HG03103 (cell line): ENCODE measurements around the gene POU3F1.

ENCODE experiments used
- ATAC-seq: cut with Tn5 transposase; IDR thresholded peaks from one replicate; pipeline ENCODE4 v1.9.1; 2021; ENCODE audit warnings: low read depth; ENCODE audit not compliant: unreplicated experiment

POU3F1 gene

DNA sequence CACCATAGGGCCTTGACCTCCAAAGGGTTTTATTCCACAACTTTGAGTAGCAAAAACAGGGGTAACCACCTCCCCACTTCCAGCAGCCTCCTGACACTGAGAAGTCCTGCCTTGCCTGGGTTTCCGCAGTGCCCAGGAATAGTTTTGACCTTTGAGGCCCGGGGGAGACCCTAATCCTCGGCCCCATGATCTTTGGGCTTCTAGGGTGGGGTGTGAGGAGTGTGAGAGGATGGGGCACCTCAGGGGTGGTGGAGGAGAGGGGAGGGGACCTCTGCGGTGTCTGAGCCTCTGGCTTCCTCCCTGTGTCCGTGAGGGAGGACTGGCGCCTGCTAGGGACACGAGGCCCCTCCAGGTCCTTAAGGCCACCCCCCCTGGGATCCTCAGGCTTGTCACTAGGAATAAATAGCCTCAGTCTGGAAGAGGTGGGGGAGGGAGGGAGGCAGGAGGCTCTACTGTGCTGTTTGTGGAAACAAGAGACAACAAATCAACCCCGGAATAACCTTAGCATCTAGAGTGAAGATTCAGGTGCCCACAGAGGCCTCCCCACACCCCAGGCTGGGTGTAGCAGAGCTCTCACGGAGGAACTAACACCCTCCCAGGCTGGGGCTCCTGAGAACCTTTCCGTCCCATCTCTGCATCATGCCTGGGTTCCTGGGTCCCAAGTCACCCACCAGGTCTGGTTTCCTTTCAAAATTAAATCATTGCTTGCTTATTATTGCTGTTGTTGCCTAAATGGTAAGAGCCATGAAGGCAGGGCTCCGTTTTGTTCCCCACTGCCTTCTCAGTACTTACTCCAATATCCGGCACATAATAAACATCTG is 40.4 kb downstream of the POU3F1 start:
- no peak for ATAC-seq

- no peak for ATAC-seq
These were observed 41.2 kb downstream of the POU3F1 start, which contains the start of gene FHL3 for GRCh38 chr1:38005195-38006007. TSS of gene FHL3 (minus strand) at chr1:38005514. CDS start at chr1:37999412, 6,102 bp downstream.

DNA sequence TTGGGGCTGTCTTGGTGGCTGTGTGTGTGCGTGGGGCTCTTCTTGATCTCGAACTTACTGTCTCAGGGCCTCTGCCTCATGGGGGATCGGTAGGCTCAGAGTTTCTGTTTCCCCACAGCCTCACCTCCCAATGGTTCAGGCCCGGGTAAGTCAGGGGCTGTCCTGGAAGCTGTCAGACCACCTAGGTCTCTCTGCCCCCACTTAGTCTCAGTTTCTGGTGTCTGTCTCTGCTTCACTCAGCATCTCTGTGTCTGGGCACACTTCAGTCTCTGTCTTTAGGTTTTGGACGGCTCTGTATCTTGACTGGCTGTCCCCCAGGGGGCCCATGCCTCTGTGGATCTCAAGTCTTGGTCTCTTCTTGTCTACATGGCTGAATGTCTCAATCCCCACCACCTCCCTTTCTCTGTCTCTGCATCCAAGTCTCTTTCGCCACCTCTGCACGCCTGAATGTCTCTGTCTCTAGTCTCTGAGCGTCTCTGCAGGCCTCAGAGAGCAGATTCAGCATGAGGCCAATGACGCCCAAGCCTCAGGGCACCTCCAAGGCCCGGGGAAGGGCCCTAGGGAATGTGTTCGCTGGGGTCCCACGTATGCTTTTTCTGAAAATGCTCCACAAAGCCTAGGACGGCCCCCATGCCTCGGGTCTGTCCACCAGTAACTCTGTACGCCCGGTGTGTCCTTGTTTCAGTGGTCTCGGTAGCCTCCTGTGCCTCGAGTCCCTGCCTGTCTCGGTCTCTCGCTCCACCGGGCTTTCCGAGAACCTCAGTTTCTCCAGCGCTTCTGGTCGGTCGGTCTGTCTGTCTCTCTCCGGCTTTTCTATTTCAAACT is 42.1 kb downstream of the POU3F1 start:
- no peak for ATAC-seq

- no peak for ATAC-seq
These were observed 43.0 kb downstream of the POU3F1 start for GRCh38 chr1:38003261-38004250.

GRCh38 chr1:38000529-38001455 is 45.8 kb downstream of the POU3F1 start:
- ATAC-seq: no peak

DNA sequence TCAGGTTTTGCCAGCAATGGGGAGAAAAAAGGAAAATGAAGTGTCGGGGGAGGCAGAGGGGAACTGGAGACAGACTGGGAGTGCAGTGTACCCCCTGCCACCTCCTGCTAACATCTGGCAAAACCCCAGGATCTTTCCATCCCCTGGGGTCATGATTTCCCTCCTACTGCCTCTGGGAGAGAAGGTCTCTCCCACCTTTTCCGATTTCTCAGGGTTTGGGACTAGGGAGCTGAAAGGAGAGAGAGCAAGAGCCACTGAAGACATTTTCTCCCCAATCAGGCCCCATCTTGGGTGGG is 46.4 kb downstream of the POU3F1 start:
- ATAC-seq: no peak

- ATAC-seq: no peak
These were observed 47.0 kb downstream of the POU3F1 start for GRCh38 chr1:37999430-38000232.

GRCh38 chr1:37998913-37999429 is 47.6 kb downstream of the POU3F1 start:
- no peak for ATAC-seq

- no peak for ATAC-seq
These were observed 48.3 kb downstream of the POU3F1 start for GRCh38 chr1:37998089-37998808.

- ATAC-seq: no peak
These were observed 49.1 kb downstream of the POU3F1 start for GRCh38 chr1:37997256-37998088.

DNA sequence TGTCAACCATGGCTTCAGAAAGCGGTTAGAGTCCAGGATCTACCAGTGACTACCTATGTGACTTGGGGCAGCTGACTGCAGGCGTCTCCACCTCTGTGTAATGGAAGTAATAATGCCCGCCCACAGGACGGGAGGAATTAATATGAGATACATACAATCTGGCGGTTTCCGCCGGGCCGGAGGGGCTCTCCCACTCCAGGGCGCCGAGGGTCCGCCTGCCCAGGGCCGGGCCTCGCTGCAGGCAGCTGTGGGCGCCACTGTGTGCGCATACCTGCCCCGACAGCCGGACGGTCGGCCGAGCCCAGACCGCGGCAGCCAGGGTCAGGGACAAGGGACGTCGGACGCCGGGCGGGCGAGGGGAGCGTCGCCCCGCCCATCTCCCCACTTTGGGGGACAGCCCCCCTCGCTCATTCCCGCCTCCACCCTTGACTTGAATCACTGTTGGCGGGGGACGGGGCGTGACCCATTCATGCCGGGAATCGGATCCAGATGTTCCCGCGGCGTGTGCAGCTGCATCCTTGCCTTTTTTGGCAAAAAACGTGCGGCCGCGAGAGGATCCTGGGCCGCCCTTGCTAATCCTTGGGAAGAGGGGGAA is 50.7 kb downstream of the POU3F1 start:
- ATAC-seq: no peak

DNA sequence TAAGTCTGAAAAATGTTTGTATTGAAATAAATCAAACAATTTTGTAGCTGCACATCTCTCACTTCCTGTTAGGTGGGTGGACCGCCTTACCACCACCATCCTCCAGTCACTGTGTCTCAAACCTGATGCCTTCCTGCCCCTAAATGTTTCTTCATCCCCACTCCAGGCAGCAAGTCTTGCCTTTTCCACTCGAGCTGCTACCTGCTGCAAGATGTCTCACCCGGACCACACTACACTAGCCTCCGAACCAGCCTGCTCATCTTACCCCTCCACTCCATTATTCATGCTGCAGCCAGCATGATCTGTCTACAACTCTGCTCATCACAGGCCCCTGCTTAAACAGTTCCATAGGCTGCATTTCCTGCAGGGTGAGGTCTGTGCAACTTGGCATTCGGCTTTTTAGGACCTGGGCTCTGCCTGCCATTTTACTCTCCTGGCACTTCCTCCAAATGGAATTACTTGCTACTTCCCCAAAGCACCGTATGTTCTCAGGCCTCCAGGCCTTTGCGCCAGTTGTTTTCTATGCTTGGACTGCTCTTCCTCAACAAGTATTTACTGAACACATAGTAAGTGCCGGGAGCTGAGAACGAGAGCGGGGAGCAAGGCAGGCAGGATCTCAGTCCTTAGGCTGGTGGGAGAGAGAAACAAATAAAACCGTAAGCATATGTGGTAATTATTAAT is 51.6 kb downstream of the POU3F1 start:
- no peak for ATAC-seq
